GM18511 (cell line): ENCODE data around the gene ACAP3.
"Not testable (repeated sequence)": the region's sequence is repeated elsewhere in the genome, so short reads cannot be mapped to it uniquely, and the experiment has no call there.

Source experiments
- ATAC-seq: cut with Tn5 transposase; IDR thresholded peaks from one replicate; pipeline ENCODE4 v1.9.1; 2021; ENCODE audit warnings: mild to moderate bottlenecking, moderate library complexity; ENCODE audit not compliant: unreplicated experiment

ACAP3 gene

GRCh38 chr1:1317420-1317819 is 9.7 kb upstream of the ACAP3 start:
- no peak for ATAC-seq

- not testable (repeated sequence) for ATAC-seq
Measured at GRCh38 chr1:1316199-1316598, 8.5 kb upstream of the ACAP3 start.

- no peak for ATAC-seq
Measured at GRCh38 chr1:1315435-1315954, 7.8 kb upstream of the ACAP3 start.

- no peak for ATAC-seq
Measured at GRCh38 chr1:1314678-1315335, 7.1 kb upstream of the ACAP3 start.

GRCh38 chr1:1314237-1314586 is 6.5 kb upstream of the ACAP3 start:
- no peak for ATAC-seq

- ATAC-seq: no peak
Measured at GRCh38 chr1:1313500-1314236, 5.9 kb upstream of the ACAP3 start.

GRCh38 chr1:1312450-1313314 is 5.0 kb upstream of the ACAP3 start:
- ATAC-seq: no peak

- no peak for ATAC-seq
Measured at GRCh38 chr1:1311107-1312104, 3.7 kb upstream of the ACAP3 start.

- ATAC-seq: no peak
Measured at GRCh38 chr1:1310476-1311053, 2.8 kb upstream of the ACAP3 start.

- ATAC-seq: no peak
Measured at GRCh38 chr1:1310109-1310385, 2.3 kb upstream of the ACAP3 start.

GRCh38 chr1:1309251-1310108 is 1.8 kb upstream of the ACAP3 start:
- no peak for ATAC-seq

- peak; percentile 1 for ATAC-seq
Measured at GRCh38 chr1:1308756-1309250, 1.1 kb upstream of the ACAP3 start.

GRCh38 chr1:1307261-1307922 is 338 bp downstream of the ACAP3 start:
- peak; percentile 7 for ATAC-seq

GRCh38 chr1:1306661-1307260 is 969 bp downstream of the ACAP3 start:
- ATAC-seq: no peak

- no peak for ATAC-seq
Measured at GRCh38 chr1:1306070-1306660, 1.6 kb downstream of the ACAP3 start.

GRCh38 chr1:1305300-1306069 is 2.2 kb downstream of the ACAP3 start:
- peak; percentile 38 for ATAC-seq
